GM18517 (cell line): ENCODE results near the gene EFCAB5.
"Not testable (repeated sequence)": the region's sequence is repeated elsewhere in the genome, so short reads cannot be mapped to it uniquely, and the experiment has no call there.

ENCODE experiments used
- ATAC-seq: cut with Tn5 transposase; IDR thresholded peaks from one replicate; pipeline ENCODE4 v1.9.1; 2021; ENCODE audit warnings: mild to moderate bottlenecking, moderate library complexity; ENCODE audit not compliant: unreplicated experiment

Gene EFCAB5

GRCh38 chr17:29941334-29941733, at the start of gene EFCAB5:
EFCAB5 (plus strand) TSS chr17:29941634; CDS start chr17:29941797, 163 bp downstream.
- ATAC-seq, result no peak

- no peak for ATAC-seq
Observed at GRCh38 chr17:29892201-29892600, 49.2 kb upstream of the EFCAB5 start.

GRCh38 chr17:29897136-29897535, 44.3 kb upstream of the EFCAB5 start:
- not testable (repeated sequence) for ATAC-seq

GRCh38 chr17:29903471-29903870, 38.0 kb upstream of the EFCAB5 start:
- ATAC-seq, result no peak

GRCh38 chr17:29905086-29905878, 36.2 kb upstream of the EFCAB5 start:
- no peak for ATAC-seq

GRCh38 chr17:29905879-29906167, 35.6 kb upstream of the EFCAB5 start:
- ATAC-seq, result no peak

- no peak for ATAC-seq
Observed at GRCh38 chr17:29906969-29907368, 34.5 kb upstream of the EFCAB5 start.

GRCh38 chr17:29909236-29910003, 32.0 kb upstream of the EFCAB5 start:
- no peak for ATAC-seq

GRCh38 chr17:29911641-29912177, 29.7 kb upstream of the EFCAB5 start:
- ATAC-seq, result no peak

- no peak for ATAC-seq
Observed at GRCh38 chr17:29914819-29915537, 26.5 kb upstream of the EFCAB5 start.

- ATAC-seq, result no peak
Observed at GRCh38 chr17:29918016-29918415, 23.4 kb upstream of the EFCAB5 start.

GRCh38 chr17:29918922-29919856, 22.2 kb upstream of the EFCAB5 start:
- ATAC-seq, result no peak

- ATAC-seq, result no peak
Observed at GRCh38 chr17:29924786-29925185, 16.6 kb upstream of the EFCAB5 start.

GRCh38 chr17:29927546-29927945, 13.9 kb upstream of the EFCAB5 start:
- no peak for ATAC-seq

- ATAC-seq, result peak; percentile 1
Observed at GRCh38 chr17:29929006-29929532, 12.4 kb upstream of the EFCAB5 start.

GRCh38 chr17:29929533-29930408, 11.7 kb upstream of the EFCAB5 start, which contains the start of gene SSH2:
SSH2 (minus strand) TSS chr17:29930228; CDS start chr17:29930000, 228 bp downstream.
- ATAC-seq, result peak; percentile 42

- no peak for ATAC-seq
Observed at GRCh38 chr17:29930409-29931010, 10.9 kb upstream of the EFCAB5 start.

GRCh38 chr17:29931231-29931932, 10.1 kb upstream of the EFCAB5 start:
- ATAC-seq, result peak; percentile 71
